ENCODE data around the gene ZBTB20. TPM values are rescaled to one million over a fixed set of nuclear protein-coding genes. Genes with fewer than 3 reads are reported as not detected.
A peak's percentile ranks its signal among the peaks of the same experiment; 100 is the strongest.
"Not testable (repeated sequence)": the region's sequence is repeated elsewhere in the genome, so short reads cannot be mapped to it uniquely, and the experiment has no call there.

The ZBTB20 gene
- total RNA-seq, 1 donor from 2014 or later = 28.5 TPM

- DNase-seq (ENCODE audit: extremely low read depth, low read depth, low spot score) = no peak
These were observed 1.2 kb upstream of the ZBTB20 start for GRCh38 chr3:115148142-115148790.

- DNase-seq (ENCODE audit: extremely low read depth, low read depth, low spot score) = peak; percentile 99
These were observed 447 bp upstream of the ZBTB20 start for GRCh38 chr3:115147329-115148141.

GRCh38 chr3:115146032-115146417, 1.1 kb downstream of the ZBTB20 start:
- DNase-seq (ENCODE audit: extremely low read depth, low read depth, low spot score) = no peak

GRCh38 chr3:115141033-115141757, 5.9 kb downstream of the ZBTB20 start:
- DNase-seq (ENCODE audit: extremely low read depth, low read depth, low spot score) = no peak

GRCh38 chr3:115139072-115139471, 8.0 kb downstream of the ZBTB20 start:
- no peak for DNase-seq (ENCODE audit: extremely low read depth, low read depth, low spot score)

- no peak for DNase-seq (ENCODE audit: extremely low read depth, low read depth, low spot score)
These were observed 12.3 kb downstream of the ZBTB20 start for GRCh38 chr3:115134648-115135347.

GRCh38 chr3:115127208-115127607, 19.9 kb downstream of the ZBTB20 start:
- DNase-seq (ENCODE audit: extremely low read depth, low read depth, low spot score) = no peak

- DNase-seq (ENCODE audit: extremely low read depth, low read depth, low spot score) = no peak
These were observed 26.5 kb downstream of the ZBTB20 start for GRCh38 chr3:115120597-115120996.

- no peak for DNase-seq (ENCODE audit: extremely low read depth, low read depth, low spot score)
These were observed 33.7 kb downstream of the ZBTB20 start for GRCh38 chr3:115113367-115113766.

- DNase-seq (ENCODE audit: extremely low read depth, low read depth, low spot score) = no peak
These were observed 35.5 kb downstream of the ZBTB20 start for GRCh38 chr3:115111632-115112031.

- no peak for DNase-seq (ENCODE audit: extremely low read depth, low read depth, low spot score)
These were observed 36.3 kb downstream of the ZBTB20 start for GRCh38 chr3:115110830-115111229.

GRCh38 chr3:115110066-115110465, 37.0 kb downstream of the ZBTB20 start:
- not testable (repeated sequence) for DNase-seq (ENCODE audit: extremely low read depth, low read depth, low spot score)

GRCh38 chr3:115108614-115109013, 38.5 kb downstream of the ZBTB20 start:
- no peak for DNase-seq (ENCODE audit: extremely low read depth, low read depth, low spot score)

GRCh38 chr3:115102046-115102445, 45.0 kb downstream of the ZBTB20 start:
- DNase-seq (ENCODE audit: extremely low read depth, low read depth, low spot score) = no peak

- DNase-seq (ENCODE audit: extremely low read depth, low read depth, low spot score) = no peak
These were observed 46.3 kb downstream of the ZBTB20 start for GRCh38 chr3:115100806-115101205.

- DNase-seq (ENCODE audit: extremely low read depth, low read depth, low spot score) = no peak
These were observed 47.0 kb downstream of the ZBTB20 start for GRCh38 chr3:115099986-115100571.

GRCh38 chr3:115099134-115099985, 47.7 kb downstream of the ZBTB20 start:
- DNase-seq (ENCODE audit: extremely low read depth, low read depth, low spot score) = no peak

- no peak for DNase-seq (ENCODE audit: extremely low read depth, low read depth, low spot score)
These were observed 48.6 kb downstream of the ZBTB20 start for GRCh38 chr3:115098354-115099073.

- DNase-seq (ENCODE audit: extremely low read depth, low read depth, low spot score) = no peak
These were observed 51.9 kb downstream of the ZBTB20 start for GRCh38 chr3:115095236-115095635.

Data from glomerular endothelial cell (primary cell).